GM23338 (cell line): ENCODE measurements around the gene DHRSX. TPM values are rescaled to one million over a fixed set of nuclear protein-coding genes. Genes with fewer than 3 reads are reported as not detected.

ENCODE experiments used
- ATAC-seq: fragments of 200-7000 bp; cut with Tn5 transposase; 3 replicates; pipeline ENCODE4 v1.9.1; 2020
- DNase-seq: peaks from one replicate; pipeline ENCODE4 v3.0.0-alpha.2; 2015; ENCODE audit warnings: low spot score
- H2AFZ ChIP-seq: fragments of 200-600 bp; sonication (generic); 2 replicates; pipeline ENCODE4 v1.8.0; 2016; ENCODE audit warnings: antibody characterized with exemption, mild to moderate bottlenecking, moderate library complexity
- H3F3A ChIP-seq: fragments of 200-600 bp; sonication (generic); replicated peaks from 2 replicates; pipeline ENCODE4 v1.8.0; 2017; ENCODE audit warnings: antibody characterized with exemption, mixed run types, low read depth
- H3K27ac ChIP-seq: fragments of 200-600 bp; sonication (generic); 2 replicates; pipeline ENCODE4 v1.6.1; 2016; ENCODE audit warnings: low read depth
- H3K27me3 ChIP-seq: fragments of 200-600 bp; sonication (generic); 2 replicates; pipeline ENCODE4 v1.8.0; 2016; ENCODE audit warnings: mild to moderate bottlenecking, mixed run types, moderate library complexity; ENCODE audit not compliant: insufficient read depth
- H3K36me3 ChIP-seq: fragments of 200-600 bp; sonication (generic); 2 replicates; pipeline ENCODE4 v1.8.0; 2016; ENCODE audit warnings: mild to moderate bottlenecking; ENCODE audit not compliant: insufficient read depth
- H3K4me1 ChIP-seq: fragments of 200-600 bp; sonication (generic); 2 replicates; pipeline ENCODE4 v1.8.0; 2016; ENCODE audit warnings: mild to moderate bottlenecking, moderate library complexity; ENCODE audit not compliant: insufficient read depth
- H3K4me2 ChIP-seq: fragments of 200-600 bp; sonication (generic); 2 replicates; pipeline ENCODE4 v1.7.1; 2017; ENCODE audit warnings: mixed run types
- H3K4me3 ChIP-seq: fragments of 200-600 bp; sonication (generic); 2 replicates; pipeline ENCODE4 v1.6.1; 2016; ENCODE audit warnings: mixed run types
- H3K79me2 ChIP-seq: fragments of 200-600 bp; sonication (generic); replicated peaks from 2 replicates; pipeline ENCODE4 v1.8.0; 2017; ENCODE audit warnings: mild to moderate bottlenecking; ENCODE audit not compliant: insufficient read depth
- H3K9me2 ChIP-seq: fragments of 200-600 bp; sonication (generic); 2 replicates; pipeline ENCODE4 v1.8.0; 2017; ENCODE audit not compliant: insufficient read depth
- H4K20me1 ChIP-seq: fragments of 200-600 bp; sonication (generic); replicated peaks from 2 replicates; pipeline ENCODE4 v1.8.0; 2017; ENCODE audit warnings: mild to moderate bottlenecking; ENCODE audit not compliant: insufficient read depth
- H3K27ac Mint-ChIP-seq: 2 replicates; pipeline ENCODE4 v1.8.0; 2020; ENCODE audit warnings: inconsistent platforms, mild to moderate bottlenecking, moderate library complexity, mixed read lengths
- H3K27me3 Mint-ChIP-seq: 3 replicates; pipeline ENCODE4 v1.8.0; 2022; ENCODE audit warnings: low read depth, mild to moderate bottlenecking, moderate library complexity, mixed read lengths, inconsistent platforms; ENCODE audit not compliant: insufficient read depth, poor library complexity
- H3K36me3 Mint-ChIP-seq: 3 replicates; pipeline ENCODE4 v1.8.0; 2021; ENCODE audit warnings: low read depth, mild to moderate bottlenecking, inconsistent platforms, moderate library complexity, mixed read lengths
- H3K4me1 Mint-ChIP-seq: 3 replicates; pipeline ENCODE4 v1.8.0; 2020; ENCODE audit warnings: mild to moderate bottlenecking, inconsistent platforms, mixed read lengths
- H3K4me3 Mint-ChIP-seq: 3 replicates; pipeline ENCODE4 v1.8.0; 2021; ENCODE audit warnings: moderate library complexity, mild to moderate bottlenecking, inconsistent platforms, mixed read lengths
- H3K9me3 Mint-ChIP-seq: 3 replicates; pipeline ENCODE4 v1.8.0; 2020; ENCODE audit warnings: moderate library complexity, mild to moderate bottlenecking, inconsistent platforms, mixed read lengths
- CREB1 ChIP-seq: fragments of 250-450 bp; sonication (Bioruptor Pico); IDR thresholded peaks from 2 replicates; pipeline ENCODE4 v1.5.0; 2020; ENCODE audit warnings: low read depth, mild to moderate bottlenecking, moderate library complexity
- CTCF ChIP-seq, 2 experiments: fragments of 200-600 bp in 1 of 2; sonication (generic) in 1 of 2; conservative IDR thresholded peaks; 2 replicates each; pipeline versions ENCODE4 v1.5.1 to v1.6.1; 2016 to 2017; ENCODE audit warnings: antibody characterized with exemption in 2 of 2, low read depth in 2 of 2, mild to moderate bottlenecking in 2 of 2, moderate library complexity in 1 of 2
- ETS1 ChIP-seq: IDR thresholded peaks from 2 replicates; pipeline ENCODE4 v1.6.1; 2016; ENCODE audit warnings: antibody characterized with exemption
- EZH2phosphoT487 ChIP-seq: fragments of 200-600 bp; sonication (generic); IDR thresholded peaks from one replicate; pipeline ENCODE4 v1.8.1; 2018; ENCODE audit warnings: antibody characterized with exemption; ENCODE audit not compliant: unreplicated experiment
- JUNB ChIP-seq: IDR thresholded peaks from one replicate; pipeline ENCODE4 v1.6.1; 2016; ENCODE audit warnings: antibody characterized with exemption; ENCODE audit not compliant: unreplicated experiment
- POLR2AphosphoS5 ChIP-seq: IDR thresholded peaks from 2 replicates; pipeline ENCODE4 v1.6.1; 2016; ENCODE audit warnings: antibody characterized with exemption, low read depth
- REST ChIP-seq: IDR thresholded peaks from one replicate; pipeline ENCODE4 v1.6.1; 2018; ENCODE audit warnings: antibody characterized with exemption; ENCODE audit not compliant: unreplicated experiment
- STAT1 ChIP-seq: IDR thresholded peaks from one replicate; pipeline ENCODE4 v1.6.1; 2016; ENCODE audit warnings: antibody characterized with exemption; ENCODE audit not compliant: unreplicated experiment
- ZNF114 ChIP-seq: fragments of 250-450 bp; sonication (Bioruptor Pico); IDR thresholded peaks from 2 replicates; pipeline ENCODE4 v1.5.0; 2020; ENCODE audit warnings: mild to moderate bottlenecking, moderate library complexity
- ZNF331 ChIP-seq: fragments of 250-450 bp; sonication (Bioruptor Pico); IDR thresholded peaks from 2 replicates; pipeline ENCODE4 v1.5.0; 2020; ENCODE audit warnings: low read depth, mild to moderate bottlenecking, moderate library complexity
- ZNF462 ChIP-seq: fragments of 250-450 bp; sonication (Bioruptor Pico); IDR thresholded peaks from 2 replicates; pipeline ENCODE4 v1.5.0; 2020; ENCODE audit warnings: mild to moderate bottlenecking, moderate library complexity
- polyA plus RNA-seq: library from polyadenylated mRNA; unstranded; fragments of >200 nt; fragmentation: Nextera tagmentation; extraction: Ambion mirVana; gene quantifications from 2 replicates; pipeline ENCODE4 v1.2.1, GENCODE V29; 2016
- total RNA-seq: library from RNA; depleted of rRNA; stranded (reverse); fragments of >200 nt; shearing (Covaris generic); gene quantifications from 2 replicates; pipeline ENCODE4 v1.2.3, GENCODE V29; 2014

Gene DHRSX
- total and polyA plus RNA-seq, 2 experiments from 2014 or later: 33.9 to 43.0 TPM

- DNase-seq: no peak
- Histone ChIP-seq H3K36me3 (no peaks in the 10 kb centered on the region), H3K79me2 (no peaks in the 10 kb centered on the region; the same call in 1 of the 2 replicates), H3K9me2 (no peaks in the 10 kb centered on the region), H3K27ac (no peak overlapping the region), H3K4me2 (0 out of 2 replicates have a peak overlapping the region, but pooled peaks have one; percentile 4), H3K4me3 (no peak overlapping the region), H2AFZ (no peak overlapping the region), H3K4me1 (peaks cover 24% of the 10 kb centered on the region), H3K27me3 (no peaks in the 10 kb centered on the region), H4K20me1 (no peaks in the 10 kb centered on the region), H3F3A (peaks cover 20% of the 10 kb centered on the region)
- no peak overlapping the region for H3K4me3 Mint-ChIP-seq
- H3K36me3 Mint-ChIP-seq: peaks cover 44% of the 10 kb centered on the region
- H3K27me3 Mint-ChIP-seq: peaks cover 14% of the 10 kb centered on the region
- TF ChIP-seq ETS1 (no peak), CREB1 (no peak), REST (no peak), CTCF (conservative IDR thresholded peaks at IDR 0.05; ENCODE audit: low read depth in 2 of 2) (no peak), POLR2AphosphoS5 (no peak), EZH2phosphoT487 (no peak), ZNF114 (CRISPR knock-in tag) (no peak), JUNB (no peak), ZNF331 (no peak), STAT1 (no peak), ZNF462 (CRISPR knock-in tag) (no peak)
- H3K9me3 Mint-ChIP-seq: peaks cover 47% of the 10 kb centered on the region
- no peak for ATAC-seq
- peak overlapping the region; percentile 32; the same call in 1 of the 2 replicates for H3K27ac Mint-ChIP-seq
- H3K4me1 Mint-ChIP-seq: peaks cover 33% of the 10 kb centered on the region
Observed at GRCh38 chrX:2231570-2232192, 269.1 kb downstream of the DHRSX start.
